Raji (cell line): Measurements from ENCODE around the gene OVOL3.

Experiments used
- POLR2A ChIP-seq: IDR thresholded peaks from 2 replicates; pipeline ENCODE4 v1.6.1; 2011; ENCODE audit warnings: low read depth, low read length, control low read depth; ENCODE audit not compliant: insufficient read depth

Gene OVOL3

GRCh38 chr19:36110487-36111199 is at the start of gene OVOL3:
Gene OVOL3 (plus strand): TSS chr19:36111143. CDS start chr19:36111203, 60 bp downstream.
- TF ChIP-seq POLR2A = 0 out of 2 replicates have a peak, but pooled peaks have one; percentile 14

- TF ChIP-seq POLR2A = no peak
These were observed 49.6 kb upstream of the OVOL3 start for GRCh38 chr19:36061367-36061766.

GRCh38 chr19:36064826-36065225 is 46.1 kb upstream of the OVOL3 start:
- TF ChIP-seq POLR2A = no peak

- no peak for TF ChIP-seq POLR2A
These were observed 43.3 kb upstream of the OVOL3 start for GRCh38 chr19:36067681-36068080.

- TF ChIP-seq POLR2A = no peak
These were observed 38.9 kb upstream of the OVOL3 start for GRCh38 chr19:36072081-36072480.

- no peak for TF ChIP-seq POLR2A
These were observed 37.6 kb upstream of the OVOL3 start for GRCh38 chr19:36073121-36073876.

- no peak for TF ChIP-seq POLR2A
These were observed 31.5 kb upstream of the OVOL3 start for GRCh38 chr19:36079389-36079945.

- TF ChIP-seq POLR2A = no peak
These were observed 29.6 kb upstream of the OVOL3 start for GRCh38 chr19:36081385-36081784.

- TF ChIP-seq POLR2A = no peak
These were observed 29.0 kb upstream of the OVOL3 start for GRCh38 chr19:36081894-36082293.

- TF ChIP-seq POLR2A = no peak
These were observed 28.0 kb upstream of the OVOL3 start for GRCh38 chr19:36082916-36083315.

GRCh38 chr19:36084231-36085009 is 26.5 kb upstream of the OVOL3 start:
- no peak for TF ChIP-seq POLR2A

- TF ChIP-seq POLR2A = no peak
These were observed 24.6 kb upstream of the OVOL3 start for GRCh38 chr19:36086326-36086725.

- TF ChIP-seq POLR2A = no peak
These were observed 21.1 kb upstream of the OVOL3 start for GRCh38 chr19:36089847-36090246.

GRCh38 chr19:36090910-36091695 is 19.8 kb upstream of the OVOL3 start:
- no peak for TF ChIP-seq POLR2A
